SU-DHL-6 (cell line): ENCODE measurements around the gene PYGL.

Source experiments
- CTCF ChIP-seq: fragments of 200-600 bp; sonication (generic); IDR thresholded peaks from one replicate; pipeline ENCODE4 v1.5.1; 2017; ENCODE audit warnings: antibody characterized with exemption, mild to moderate bottlenecking, low read length, moderate library complexity; ENCODE audit not compliant: insufficient read depth, poor library complexity, severe bottlenecking
- EZH2phosphoT487 ChIP-seq: fragments of 200-600 bp; sonication (generic), shearing (Covaris generic); conservative IDR thresholded peaks from 2 replicates; pipeline ENCODE4 v1.6.1; 2018; ENCODE audit warnings: mild to moderate bottlenecking, antibody characterized with exemption, low read length, moderate library complexity, mixed read lengths

GRCh38 chr14:50946234-50946935, 2.1 kb upstream of the PYGL start:
- TF ChIP-seq CTCF (no peak), EZH2phosphoT487 (no peak)
